HG03196 (cell line): ENCODE results near the gene FKBP5.
"Not testable (repeated sequence)": the region's sequence is repeated elsewhere in the genome, so short reads cannot be mapped to it uniquely, and the experiment has no call there.

Source experiments
- ATAC-seq: cut with Tn5 transposase; IDR thresholded peaks from one replicate; pipeline ENCODE4 v1.9.1; 2021; ENCODE audit not compliant: unreplicated experiment

The FKBP5 gene

GRCh38 chr6:35622283-35622682, 66.4 kb downstream of the FKBP5 start:
- ATAC-seq = no peak

GRCh38 chr6:35620706-35621105, 68.0 kb downstream of the FKBP5 start:
- no peak for ATAC-seq

GRCh38 chr6:35613762-35614161, 75.0 kb downstream of the FKBP5 start:
- ATAC-seq = no peak

GRCh38 chr6:35611240-35611639, 77.5 kb downstream of the FKBP5 start:
- ATAC-seq = no peak

GRCh38 chr6:35610830-35611229, 77.9 kb downstream of the FKBP5 start:
- ATAC-seq = no peak

- ATAC-seq = no peak
Observed at GRCh38 chr6:35609588-35609987, 79.1 kb downstream of the FKBP5 start.

GRCh38 chr6:35607517-35608233, 81.0 kb downstream of the FKBP5 start:
- no peak for ATAC-seq

GRCh38 chr6:35605600-35605999, 83.1 kb downstream of the FKBP5 start:
- no peak for ATAC-seq

GRCh38 chr6:35603326-35604202, 85.2 kb downstream of the FKBP5 start:
- no peak for ATAC-seq

- ATAC-seq = no peak
Observed at GRCh38 chr6:35602133-35602946, 86.4 kb downstream of the FKBP5 start.

GRCh38 chr6:35601331-35602132, 87.2 kb downstream of the FKBP5 start:
- no peak for ATAC-seq

GRCh38 chr6:35600659-35601125, 88.0 kb downstream of the FKBP5 start:
- ATAC-seq = no peak

GRCh38 chr6:35599761-35600658, 88.7 kb downstream of the FKBP5 start:
- no peak for ATAC-seq

GRCh38 chr6:35598621-35599020, 90.1 kb downstream of the FKBP5 start:
- not testable (repeated sequence) for ATAC-seq

GRCh38 chr6:35596448-35597442, 92.0 kb downstream of the FKBP5 start:
- no peak for ATAC-seq

GRCh38 chr6:35594503-35595186, 94.1 kb downstream of the FKBP5 start:
- no peak for ATAC-seq

- no peak for ATAC-seq
Observed at GRCh38 chr6:35592178-35592577, 96.5 kb downstream of the FKBP5 start.

- no peak for ATAC-seq
Observed at GRCh38 chr6:35590622-35591066, 98.1 kb downstream of the FKBP5 start.
